CD4-positive, alpha-beta T cell treated with Interleukin-17A for 4 hours (primary cell): ENCODE data around the gene NAT8.
"Not testable (repeated sequence)": the region's sequence is repeated elsewhere in the genome, so short reads cannot be mapped to it uniquely, and the experiment has no call there.

Experiments
- DNase-seq: peaks from one replicate; pipeline ENCODE4 v3.0.0-alpha.2; 2020; ENCODE audit warnings: mixed read lengths

The NAT8 gene

DNA sequence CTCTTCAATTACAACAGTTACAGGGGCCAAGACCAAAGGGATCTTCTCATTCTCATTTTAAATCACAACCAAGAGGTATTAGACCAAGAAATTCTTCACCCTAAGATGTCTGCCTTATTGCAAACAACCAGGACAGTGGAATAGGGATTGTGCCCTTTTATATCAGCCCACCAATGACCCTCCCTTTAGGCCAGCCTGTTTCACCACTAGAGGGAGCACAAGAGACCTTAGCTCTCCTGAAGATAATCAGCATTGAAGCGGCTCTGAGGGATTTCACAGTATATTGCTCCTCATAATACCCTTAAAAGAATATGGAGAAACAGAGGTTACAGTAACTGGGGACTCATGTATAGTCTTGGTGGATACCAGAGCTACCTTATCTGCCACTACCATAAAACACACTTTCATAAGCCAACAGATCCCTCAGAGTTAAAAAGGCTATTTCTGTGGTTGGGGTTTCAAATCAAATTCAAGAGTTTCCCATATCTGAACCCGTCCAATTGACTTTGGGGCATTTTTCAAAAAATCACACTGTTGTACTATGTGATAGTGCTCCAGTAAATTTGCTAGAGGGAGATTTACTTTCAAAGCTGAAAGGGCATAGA, 11.5 kb downstream of the NAT8 start:
- not testable (repeated sequence) for DNase-seq

DNA sequence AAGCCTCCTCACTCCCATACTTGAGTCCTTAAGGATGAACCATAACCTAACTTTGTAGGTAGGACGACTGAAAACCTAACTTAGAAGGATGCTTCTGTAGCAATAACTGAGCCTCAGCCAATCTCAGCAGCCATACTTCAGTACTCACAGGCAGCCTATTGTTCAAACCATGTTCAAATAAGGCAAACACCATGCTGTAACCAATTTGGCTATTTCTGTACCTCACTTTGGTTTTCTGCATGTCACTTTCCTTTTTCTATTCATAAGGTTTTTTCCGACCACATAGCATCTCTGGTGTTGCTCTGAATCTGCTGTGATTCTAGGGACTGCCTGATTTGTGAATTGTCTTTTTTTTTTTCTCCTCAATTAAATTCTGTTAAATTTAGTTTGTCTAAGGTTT, 13.7 kb downstream of the NAT8 start:
- DNase-seq = not testable (repeated sequence)

DNA sequence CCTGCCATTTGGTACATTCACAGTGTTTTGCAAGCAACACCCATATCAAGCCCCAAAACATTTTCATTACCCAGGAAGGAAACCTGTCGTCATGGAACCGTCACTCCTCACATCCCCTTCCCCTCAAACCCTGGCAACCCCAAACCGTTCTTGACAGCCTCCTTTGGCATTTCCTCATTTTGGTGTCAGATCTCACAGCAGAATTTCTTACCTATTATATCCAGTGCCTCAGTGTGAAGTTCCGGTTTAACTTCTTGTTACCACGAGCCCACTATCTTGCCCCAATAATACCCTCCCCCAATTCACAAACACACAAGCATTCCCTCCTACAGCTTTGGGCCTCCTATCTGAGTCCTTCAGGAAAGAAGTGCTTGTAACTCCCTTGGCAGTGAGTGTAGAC, 16.0 kb downstream of the NAT8 start:
- DNase-seq = not testable (repeated sequence)

DNA sequence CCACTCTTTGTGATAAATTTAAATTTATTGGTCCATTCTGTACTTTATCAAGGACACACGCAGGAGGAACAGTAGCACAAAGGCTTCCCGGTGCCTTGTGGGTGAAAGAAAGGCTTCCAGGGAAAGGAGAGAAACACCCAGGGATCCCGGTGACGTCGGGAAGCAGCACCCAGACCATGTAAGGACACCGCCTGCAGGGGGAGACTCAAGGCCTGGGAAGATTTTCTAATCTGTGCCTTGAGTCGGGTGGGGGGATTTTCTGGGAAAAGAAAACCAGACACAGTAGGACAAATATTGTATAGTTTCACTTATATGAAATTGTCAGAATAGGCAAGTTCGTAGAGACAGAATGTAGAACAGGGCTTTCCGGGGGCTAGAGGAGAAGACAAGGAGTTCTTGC, 17.6 kb downstream of the NAT8 start:
- not testable (repeated sequence) for DNase-seq

DNA sequence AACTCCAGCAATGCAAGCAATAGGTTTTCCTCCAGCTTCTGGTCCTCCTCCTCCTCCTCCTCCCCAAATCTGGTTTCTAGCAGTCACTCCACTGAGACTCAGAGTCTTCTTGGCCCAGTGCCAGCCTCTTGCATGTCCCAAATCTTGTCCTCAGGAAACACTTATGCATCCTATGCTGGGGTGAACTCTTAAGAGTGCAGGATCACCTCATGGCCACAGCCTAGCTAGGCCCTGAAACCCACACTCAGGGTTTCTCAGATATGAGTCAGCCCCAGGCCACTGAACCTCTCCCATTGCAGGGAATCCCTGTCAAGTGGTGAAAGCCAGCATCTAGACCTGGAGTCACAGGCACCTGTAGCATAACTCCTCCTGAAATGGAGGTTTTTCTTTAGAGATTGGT, 18.2 kb downstream of the NAT8 start:
- not testable (repeated sequence) for DNase-seq

DNA sequence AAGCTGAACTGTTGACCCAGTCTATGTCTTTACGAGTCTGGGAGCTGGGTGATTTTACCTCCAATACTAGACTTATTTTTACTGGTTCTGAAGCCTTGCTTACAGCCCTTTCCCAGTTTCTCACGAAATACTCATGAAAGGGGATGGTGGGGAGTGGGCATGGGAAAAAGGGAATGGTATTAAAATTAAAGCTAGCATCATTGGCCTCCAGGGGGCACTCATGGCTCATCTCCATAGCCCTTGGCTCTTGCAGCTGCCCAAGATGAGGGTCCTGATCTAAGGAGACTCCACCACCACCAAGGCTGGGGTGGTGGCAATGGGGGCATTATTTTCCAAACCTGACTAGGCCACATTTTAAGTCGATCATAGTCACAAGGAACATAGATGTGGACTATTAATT, 22.3 kb downstream of the NAT8 start:
- not testable (repeated sequence) for DNase-seq

DNA sequence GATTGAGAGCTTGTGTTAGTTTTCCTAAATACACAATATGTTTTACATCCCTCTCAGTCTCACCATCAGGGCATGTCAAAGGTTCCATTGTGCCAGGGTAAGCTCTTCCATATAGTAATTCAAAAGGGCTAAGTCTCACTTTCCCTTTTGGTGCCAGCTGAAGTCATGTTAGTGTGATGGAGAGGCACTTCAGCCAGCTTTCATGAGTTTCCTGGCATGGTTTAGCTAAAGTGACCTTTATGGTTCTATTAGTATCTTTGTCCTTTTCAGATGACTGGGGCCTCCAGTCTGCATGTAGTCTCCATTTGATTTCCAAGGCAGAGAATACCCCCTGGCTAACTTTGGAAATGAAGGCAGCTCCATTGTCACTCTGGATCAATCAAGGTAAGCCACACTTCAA, 27.2 kb downstream of the NAT8 start:
- DNase-seq = no peak

DNA sequence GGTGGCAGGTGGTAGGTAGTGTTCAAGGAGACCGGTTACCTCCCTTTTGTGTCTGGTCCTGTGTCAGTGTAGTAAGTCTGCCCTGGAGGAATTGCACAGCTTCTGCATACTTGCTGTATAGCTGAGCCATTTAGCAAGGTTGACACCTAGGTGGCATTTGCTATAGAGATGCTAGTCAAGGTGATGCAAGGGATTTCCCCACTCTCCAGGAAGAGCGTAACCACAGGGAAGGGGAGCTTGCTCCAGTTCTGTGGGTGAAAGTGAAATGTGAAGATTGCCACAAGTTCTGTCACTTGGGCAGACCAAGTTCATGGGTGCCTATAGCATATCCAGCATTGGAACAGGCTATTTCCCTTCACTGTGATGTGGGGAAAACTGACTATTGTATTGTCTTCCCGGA, 28.1 kb downstream of the NAT8 start:
- no peak for DNase-seq

DNA sequence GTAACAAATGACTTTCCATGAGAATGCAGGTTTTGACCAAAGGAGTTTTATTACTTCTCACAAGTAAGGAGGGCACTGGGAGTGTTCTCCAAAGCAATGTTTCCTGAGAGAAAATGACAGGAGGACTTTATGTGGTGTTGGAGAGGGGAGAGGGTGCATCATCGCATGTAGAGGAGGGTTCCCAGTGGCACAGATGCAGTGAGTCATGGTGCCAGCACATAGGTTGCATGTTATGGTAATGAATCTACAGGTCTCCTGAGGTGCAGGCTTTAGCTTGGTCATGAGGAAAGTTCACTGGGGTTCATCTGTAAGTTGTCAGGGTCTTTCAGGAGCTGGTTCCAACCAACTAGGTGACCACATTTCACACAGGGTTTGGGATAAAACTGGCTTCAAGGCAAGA, 30.4 kb downstream of the NAT8 start:
- no peak for DNase-seq

DNA sequence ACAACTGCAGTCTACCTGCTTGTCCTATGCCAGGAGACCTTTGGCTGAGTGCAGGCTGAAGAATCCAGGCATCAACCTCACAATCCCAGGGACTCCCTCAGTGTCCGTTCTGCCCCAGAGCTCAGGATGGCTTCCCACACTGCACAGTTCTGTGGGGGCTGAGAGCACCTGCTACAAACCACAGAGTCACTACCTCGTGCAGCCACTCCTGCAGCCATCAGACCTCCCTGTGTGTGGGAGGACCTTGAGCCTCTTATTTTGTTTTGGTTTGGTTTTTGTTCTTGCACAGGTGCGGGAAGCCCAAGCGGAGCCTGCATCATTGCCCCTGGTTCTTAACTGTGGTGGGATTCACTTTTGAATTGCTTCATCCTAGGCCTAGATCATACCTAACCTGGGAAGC, 31.0 kb downstream of the NAT8 start:
- no peak for DNase-seq

DNA sequence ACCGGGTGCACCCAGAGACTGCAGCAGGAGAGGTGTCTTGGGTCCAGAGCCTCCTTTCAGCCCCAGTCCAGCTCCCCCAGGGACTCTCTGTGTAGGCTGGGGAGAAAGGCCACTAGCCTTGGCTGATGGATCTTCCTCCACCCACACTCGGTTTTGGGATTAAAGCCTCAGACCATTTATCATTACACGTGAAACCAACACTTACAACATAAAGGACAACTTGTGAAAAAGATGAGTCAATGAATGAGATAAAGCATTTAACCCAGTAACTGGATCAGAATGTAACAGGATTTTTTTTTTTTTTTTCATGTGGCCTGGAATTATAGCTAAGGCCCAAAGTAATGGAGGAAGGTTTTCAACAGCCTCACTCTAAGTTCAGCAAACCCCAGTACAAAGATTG, 32.1 kb downstream of the NAT8 start:
- DNase-seq = no peak

DNA sequence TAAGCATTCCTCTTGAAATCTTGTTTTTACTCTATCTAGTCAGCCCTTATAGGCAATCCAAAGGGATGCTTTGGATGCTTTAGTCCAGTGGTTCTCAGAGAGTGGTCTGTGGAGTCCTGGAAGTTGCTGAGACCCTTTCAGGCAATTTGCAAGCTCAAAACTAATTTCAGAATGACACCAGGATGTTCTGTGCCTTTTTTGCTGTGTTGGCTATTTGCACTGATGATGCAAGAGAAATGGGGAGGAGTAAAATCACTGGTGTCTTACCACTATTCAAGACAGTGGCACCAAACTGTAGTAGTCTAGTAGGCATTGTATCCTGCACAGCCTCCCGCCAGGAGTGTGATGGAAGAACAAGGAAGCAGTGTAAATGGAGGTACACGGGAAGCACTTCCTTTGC, 37.6 kb downstream of the NAT8 start:
- not testable (repeated sequence) for DNase-seq

DNA sequence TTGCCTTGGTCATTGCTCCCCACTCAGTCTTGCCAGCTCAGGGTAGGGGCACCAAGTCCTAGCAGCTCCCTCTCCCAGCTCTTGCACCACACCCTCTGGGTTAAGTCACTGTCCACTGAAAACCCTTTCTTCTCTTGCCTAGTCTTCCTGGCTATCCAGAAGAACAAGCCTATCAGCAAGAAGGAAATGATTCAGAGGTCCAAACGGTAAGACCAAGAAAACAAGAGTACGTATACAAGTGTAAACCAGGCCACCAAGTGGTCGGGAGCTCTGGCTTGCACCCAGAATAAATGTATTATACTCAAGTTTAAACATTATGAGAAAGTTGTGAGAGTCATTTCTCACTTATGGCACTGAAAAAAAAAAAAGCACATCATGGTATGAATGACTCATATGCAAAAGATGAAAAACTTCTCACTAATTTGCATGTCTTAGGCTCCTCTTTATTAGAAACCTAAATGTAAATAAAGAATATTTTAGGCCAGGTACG, 39.1 kb downstream of the NAT8 start:
- not testable (repeated sequence) for DNase-seq

DNA sequence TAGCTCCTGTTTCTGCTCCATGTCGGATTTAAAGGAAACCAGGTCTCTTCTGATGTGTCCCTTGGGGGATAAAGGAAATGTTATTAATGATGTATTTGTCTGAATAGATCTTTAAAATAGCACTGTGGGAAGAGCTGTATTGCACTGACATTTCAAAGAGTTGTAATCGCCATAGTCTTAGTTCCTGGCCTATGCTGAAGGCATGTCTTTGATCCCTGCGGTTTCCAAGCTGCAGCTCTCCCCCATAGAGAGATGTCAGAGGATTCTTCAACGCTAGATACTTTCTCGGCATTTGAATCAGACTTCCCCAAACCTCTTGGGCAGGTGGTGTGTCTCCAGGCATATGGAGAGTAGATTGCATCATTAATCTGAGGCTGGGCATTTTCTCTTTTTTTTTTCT, 40.4 kb downstream of the NAT8 start:
- no peak for DNase-seq

DNA sequence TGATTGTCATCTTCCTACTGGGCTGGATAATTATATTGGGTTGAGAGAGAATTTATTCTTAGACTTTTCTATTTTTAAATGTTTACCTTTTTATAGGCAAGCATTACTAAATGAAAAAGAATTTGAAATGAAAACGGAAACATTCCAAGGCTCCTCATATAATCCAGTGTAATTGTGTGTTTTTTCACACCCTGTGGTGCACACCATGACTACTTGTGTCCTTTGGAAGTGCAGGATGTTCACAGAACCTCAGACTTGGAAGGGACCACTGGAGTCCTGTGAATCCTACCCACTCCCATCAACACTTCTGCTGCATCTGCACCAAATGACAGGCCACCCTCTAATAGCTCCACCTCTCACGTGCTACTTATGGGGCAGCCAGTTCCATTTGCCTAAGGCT, 48.0 kb downstream of the NAT8 start:
- no peak for DNase-seq

DNA sequence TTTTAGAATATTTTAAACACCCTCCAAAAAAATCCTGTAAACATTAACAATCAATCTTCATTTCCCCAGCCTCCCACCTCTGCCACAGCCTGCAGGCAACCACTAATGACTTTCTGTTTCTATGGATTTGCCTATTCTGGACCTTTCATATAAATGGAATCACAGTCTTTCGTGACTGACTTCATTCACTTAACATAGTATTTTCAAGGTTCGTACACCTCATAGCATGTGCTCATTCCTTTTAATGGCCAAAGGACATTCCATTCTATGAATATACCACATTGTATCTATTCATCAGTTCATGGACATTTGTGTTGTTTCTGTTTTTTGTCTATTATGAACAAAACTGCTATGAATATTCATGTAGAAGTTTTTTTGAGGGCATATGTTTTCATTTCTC, 48.5 kb downstream of the NAT8 start:
- no peak for DNase-seq
